BE2C (cell line): ENCODE results near the gene RPS19BP1.

Experiments
- DNase-seq: peaks from one replicate; pipeline ENCODE4 v3.0.0-alpha.2; 2020
- H3K27me3 ChIP-seq: fragments of 250-450 bp; sonication (Bioruptor Pico); 2 replicates; pipeline ENCODE4 v1.5.1; 2020; ENCODE audit warnings: mild to moderate bottlenecking
- H3K36me3 ChIP-seq: fragments of 250-450 bp; sonication (Bioruptor Pico); 2 replicates; pipeline ENCODE4 v1.5.1; 2020; ENCODE audit warnings: mild to moderate bottlenecking
- H3K4me1 ChIP-seq: fragments of 250-450 bp; sonication (Bioruptor Pico); 2 replicates; pipeline ENCODE4 v1.5.1; 2020
- H3K4me3 ChIP-seq: 2 replicates; pipeline ENCODE4 v1.5.1; 2011; ENCODE audit warnings: low read depth, low read length
- H3K9me3 ChIP-seq: fragments of 250-450 bp; sonication (Bioruptor Pico); 2 replicates; pipeline ENCODE4 v1.5.1; 2020
- CTCF ChIP-seq: IDR thresholded peaks from 2 replicates; pipeline ENCODE4 v1.5.1; 2012; ENCODE audit warnings: mild to moderate bottlenecking, low read depth, low read length

Gene RPS19BP1

GRCh38 chr22:39504071-39504470 is 28.5 kb downstream of the RPS19BP1 start:
- no peaks in the 10 kb centered on the region for H3K27me3 ChIP-seq
- H3K9me3 ChIP-seq = no peaks in the 10 kb centered on the region
- TF ChIP-seq CTCF = no peak
- peaks cover 55% of the 10 kb centered on the region for H3K36me3 ChIP-seq
- DNase-seq = no peak
- no peak overlapping the region for H3K4me3 ChIP-seq
- H3K4me1 ChIP-seq = peaks cover 19% of the 10 kb centered on the region

- Histone ChIP-seq H3K4me3 (peak overlapping the region; percentile 93), H3K9me3 (no peaks in the 10 kb centered on the region), H3K27me3 (no peaks in the 10 kb centered on the region), H3K36me3 (peaks cover 50% of the 10 kb centered on the region), H3K4me1 (peaks cover 21% of the 10 kb centered on the region)
- TF ChIP-seq CTCF = no peak
- no peak for DNase-seq
Measured at GRCh38 chr22:39503630-39504029, 28.9 kb downstream of the RPS19BP1 start.

- peaks cover 43% of the 10 kb centered on the region for H3K36me3 ChIP-seq
- H3K4me1 ChIP-seq = peaks cover 26% of the 10 kb centered on the region
- TF ChIP-seq CTCF = no peak
- H3K9me3 ChIP-seq = no peaks in the 10 kb centered on the region
- H3K4me3 ChIP-seq = peak overlapping the region; percentile 93
- no peak for DNase-seq
- H3K27me3 ChIP-seq = no peaks in the 10 kb centered on the region
Measured at GRCh38 chr22:39502789-39503409, 29.6 kb downstream of the RPS19BP1 start.

GRCh38 chr22:39502109-39502788 is 30.3 kb downstream of the RPS19BP1 start, which contains the start of gene MIEF1:
MIEF1 (plus strand) TSS chr22:39502290; CDS start chr22:39511295, 9,005 bp downstream.
- H3K4me3 ChIP-seq = peak within 1 kb of the TSS; percentile 93
- no peak for TF ChIP-seq CTCF
- H3K9me3 ChIP-seq = no peaks in the 10 kb centered on the region
- no peaks in the 10 kb centered on the region for H3K27me3 ChIP-seq
- H3K36me3 ChIP-seq = peaks cover 41% of the 10 kb centered on the region
- peak; percentile 98 for DNase-seq
- H3K4me1 ChIP-seq = peaks cover 26% of the 10 kb centered on the region

- no peaks in the 10 kb centered on the region for H3K9me3 ChIP-seq
- H3K4me3 ChIP-seq = peak overlapping the region; percentile 93
- no peak for DNase-seq
- H3K4me1 ChIP-seq = peaks cover 26% of the 10 kb centered on the region
- TF ChIP-seq CTCF = no peak
- peaks cover 35% of the 10 kb centered on the region for H3K36me3 ChIP-seq
- no peaks in the 10 kb centered on the region for H3K27me3 ChIP-seq
Measured at GRCh38 chr22:39501644-39502108, 30.9 kb downstream of the RPS19BP1 start.

- no peaks in the 10 kb centered on the region for H3K9me3 ChIP-seq
- H3K36me3 ChIP-seq = peaks cover 20% of the 10 kb centered on the region
- DNase-seq = no peak
- H3K27me3 ChIP-seq = no peaks in the 10 kb centered on the region
- peaks cover 26% of the 10 kb centered on the region for H3K4me1 ChIP-seq
- no peak overlapping the region for H3K4me3 ChIP-seq
- no peak for TF ChIP-seq CTCF
Measured at GRCh38 chr22:39500101-39500500, 32.4 kb downstream of the RPS19BP1 start.
